ENCODE data around the gene RUNDC1.

The RUNDC1 gene

GRCh38 chr17:43011728-43012472 lies 31.5 kb downstream of the RUNDC1 start:
- no peak for TF ChIP-seq EGR1 (IDR thresholded peaks at IDR 0.05)
- TF ChIP-seq USF1 (IDR thresholded peaks at IDR 0.05): no peak
- TF ChIP-seq CEBPB (IDR thresholded peaks at IDR 0.05): no peak
- no peak for TF ChIP-seq NFIC (IDR thresholded peaks at IDR 0.05)
- TF ChIP-seq FOXM1 (IDR thresholded peaks at IDR 0.05; ENCODE audit: borderline replicate concordance, low read depth): no peak
- no peak for TF ChIP-seq YY1 (IDR thresholded peaks at IDR 0.05; ENCODE audit: low read depth)
- TF ChIP-seq, protein P1, sequence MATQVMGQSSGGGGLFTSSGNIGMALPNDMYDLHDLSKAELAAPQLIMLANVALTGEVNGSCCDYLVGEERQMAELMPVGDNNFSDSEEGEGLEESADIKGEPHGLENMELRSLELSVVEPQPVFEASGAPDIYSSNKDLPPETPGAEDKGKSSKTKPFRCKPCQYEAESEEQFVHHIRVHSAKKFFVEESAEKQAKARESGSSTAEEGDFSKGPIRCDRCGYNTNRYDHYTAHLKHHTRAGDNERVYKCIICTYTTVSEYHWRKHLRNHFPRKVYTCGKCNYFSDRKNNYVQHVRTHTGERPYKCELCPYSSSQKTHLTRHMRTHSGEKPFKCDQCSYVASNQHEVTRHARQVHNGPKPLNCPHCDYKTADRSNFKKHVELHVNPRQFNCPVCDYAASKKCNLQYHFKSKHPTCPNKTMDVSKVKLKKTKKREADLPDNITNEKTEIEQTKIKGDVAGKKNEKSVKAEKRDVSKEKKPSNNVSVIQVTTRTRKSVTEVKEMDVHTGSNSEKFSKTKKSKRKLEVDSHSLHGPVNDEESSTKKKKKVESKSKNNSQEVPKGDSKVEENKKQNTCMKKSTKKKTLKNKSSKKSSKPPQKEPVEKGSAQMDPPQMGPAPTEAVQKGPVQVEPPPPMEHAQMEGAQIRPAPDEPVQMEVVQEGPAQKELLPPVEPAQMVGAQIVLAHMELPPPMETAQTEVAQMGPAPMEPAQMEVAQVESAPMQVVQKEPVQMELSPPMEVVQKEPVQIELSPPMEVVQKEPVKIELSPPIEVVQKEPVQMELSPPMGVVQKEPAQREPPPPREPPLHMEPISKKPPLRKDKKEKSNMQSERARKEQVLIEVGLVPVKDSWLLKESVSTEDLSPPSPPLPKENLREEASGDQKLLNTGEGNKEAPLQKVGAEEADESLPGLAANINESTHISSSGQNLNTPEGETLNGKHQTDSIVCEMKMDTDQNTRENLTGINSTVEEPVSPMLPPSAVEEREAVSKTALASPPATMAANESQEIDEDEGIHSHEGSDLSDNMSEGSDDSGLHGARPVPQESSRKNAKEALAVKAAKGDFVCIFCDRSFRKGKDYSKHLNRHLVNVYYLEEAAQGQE (IDR thresholded peaks at IDR 0.05; ENCODE audit: low read depth): no peak

- TF ChIP-seq, protein P1 (IDR thresholded peaks at IDR 0.05; ENCODE audit: low read depth): no peak
- TF ChIP-seq TCF12 (IDR thresholded peaks at IDR 0.05; ENCODE audit: low read depth): no peak
- TF ChIP-seq YY1 (IDR thresholded peaks at IDR 0.05; ENCODE audit: low read depth): no peak
- no peak for TF ChIP-seq CREB1 (IDR thresholded peaks at IDR 0.05; ENCODE audit: low read depth)
- TF ChIP-seq USF1 (IDR thresholded peaks at IDR 0.05): no peak
- no peak for TF ChIP-seq CEBPB (IDR thresholded peaks at IDR 0.05)
- no peak for TF ChIP-seq TEAD4 (IDR thresholded peaks at IDR 0.05)
- no peak for TF ChIP-seq RAD21 (IDR thresholded peaks at IDR 0.05; ENCODE audit: low read depth)
- TF ChIP-seq NFIC (IDR thresholded peaks at IDR 0.05): no peak
- TF ChIP-seq EP300 (IDR thresholded peaks at IDR 0.05; ENCODE audit: borderline replicate concordance): no peak
- TF ChIP-seq, protein P2, sequence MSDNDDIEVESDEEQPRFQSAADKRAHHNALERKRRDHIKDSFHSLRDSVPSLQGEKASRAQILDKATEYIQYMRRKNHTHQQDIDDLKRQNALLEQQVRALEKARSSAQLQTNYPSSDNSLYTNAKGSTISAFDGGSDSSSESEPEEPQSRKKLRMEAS (IDR thresholded peaks at IDR 0.05): no peak
- no peak for TF ChIP-seq TAF1 (IDR thresholded peaks at IDR 0.05; ENCODE audit: low read depth)
- no peak for TF ChIP-seq EGR1 (IDR thresholded peaks at IDR 0.05)
- no peak for TF ChIP-seq FOXM1 (IDR thresholded peaks at IDR 0.05; ENCODE audit: borderline replicate concordance, low read depth)
Measured at GRCh38 chr17:43013296-43013695, 32.9 kb downstream of the RUNDC1 start.

DNA sequence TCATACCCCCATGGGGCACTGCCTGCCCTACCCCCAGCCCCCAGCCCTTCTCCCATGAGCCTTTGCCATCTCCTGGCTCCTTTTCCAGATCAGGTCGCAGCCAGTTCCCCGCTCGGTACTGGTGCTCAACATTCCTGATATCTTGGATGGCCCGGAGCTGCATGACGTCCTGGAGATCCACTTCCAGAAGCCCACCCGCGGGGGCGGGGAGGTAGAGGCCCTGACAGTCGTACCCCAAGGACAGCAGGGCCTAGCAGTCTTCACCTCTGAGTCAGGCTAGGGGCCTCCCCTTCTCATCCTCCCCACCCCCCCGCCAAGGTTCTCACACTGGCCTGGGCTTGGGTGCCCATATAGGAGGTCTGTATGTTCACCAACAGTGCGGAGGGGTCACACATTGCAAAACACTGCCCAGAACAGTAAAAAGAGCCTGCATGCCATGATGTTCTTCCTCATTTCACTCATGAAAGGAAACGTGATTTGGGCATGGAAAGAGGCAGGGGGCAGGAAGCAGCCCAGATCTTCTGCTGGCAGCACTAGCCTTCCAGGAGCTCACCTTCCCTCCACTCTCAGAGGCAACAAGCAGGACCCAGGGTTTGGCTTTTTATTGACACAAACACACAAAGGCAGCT lies 33.8 kb downstream of the RUNDC1 start:
- TF ChIP-seq TEAD4 (IDR thresholded peaks at IDR 0.05) (no peak), EGR1 (IDR thresholded peaks at IDR 0.05) (no peak), NFIC (IDR thresholded peaks at IDR 0.05) (no peak), CREB1 (IDR thresholded peaks at IDR 0.05; ENCODE audit: low read depth) (no peak)

DNA sequence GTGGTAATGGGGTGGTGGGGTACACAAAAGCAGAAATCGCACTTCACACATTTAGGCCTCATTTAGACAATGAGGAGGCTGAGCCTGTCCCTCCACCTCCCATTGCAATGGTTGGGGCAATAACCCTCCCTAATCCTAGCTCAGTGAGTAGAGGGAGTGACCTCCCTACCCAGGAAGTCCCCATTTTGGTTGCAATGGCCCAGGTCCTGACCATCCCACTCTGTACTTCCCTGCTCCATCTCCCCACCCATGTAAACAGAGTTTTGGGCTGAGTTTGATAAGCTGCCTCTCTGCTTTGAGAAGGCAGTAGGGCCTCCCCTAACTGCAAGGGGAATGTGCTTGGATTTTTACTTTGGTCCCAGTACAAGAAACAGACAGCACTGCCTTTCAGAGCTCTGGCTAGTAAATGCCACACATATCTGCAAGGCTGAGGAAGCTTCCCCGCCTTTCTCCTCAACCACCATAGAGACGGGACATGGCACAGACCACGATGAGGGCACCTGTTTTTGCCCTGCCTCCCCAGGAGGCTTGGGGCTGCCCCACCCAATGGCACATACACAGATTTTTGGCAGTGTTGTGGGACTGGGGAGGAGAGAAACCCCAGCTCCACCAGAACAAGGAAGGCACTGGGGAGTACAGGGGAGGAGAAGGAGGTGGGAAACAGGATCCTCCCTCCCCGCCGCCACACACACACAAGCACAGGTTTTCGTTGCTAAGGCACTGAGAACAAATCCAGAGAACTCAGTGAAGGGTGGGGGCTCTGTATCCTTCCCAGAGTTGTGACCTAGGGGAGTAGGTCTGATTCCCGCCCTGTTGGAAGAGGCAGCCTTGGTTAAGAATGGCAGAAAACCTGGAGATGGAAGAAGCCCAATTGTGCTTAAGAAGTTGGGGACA lies 34.5 kb downstream of the RUNDC1 start:
- TF ChIP-seq CREB1 (IDR thresholded peaks at IDR 0.05; ENCODE audit: low read depth): no peak
- TF ChIP-seq, protein P2 (IDR thresholded peaks at IDR 0.05): no peak
- TF ChIP-seq USF1 (IDR thresholded peaks at IDR 0.05): no peak
- TF ChIP-seq CEBPB (IDR thresholded peaks at IDR 0.05): no peak
- TF ChIP-seq EGR1 (IDR thresholded peaks at IDR 0.05): no peak
- no peak for TF ChIP-seq TAF1 (IDR thresholded peaks at IDR 0.05; ENCODE audit: low read depth)

DNA sequence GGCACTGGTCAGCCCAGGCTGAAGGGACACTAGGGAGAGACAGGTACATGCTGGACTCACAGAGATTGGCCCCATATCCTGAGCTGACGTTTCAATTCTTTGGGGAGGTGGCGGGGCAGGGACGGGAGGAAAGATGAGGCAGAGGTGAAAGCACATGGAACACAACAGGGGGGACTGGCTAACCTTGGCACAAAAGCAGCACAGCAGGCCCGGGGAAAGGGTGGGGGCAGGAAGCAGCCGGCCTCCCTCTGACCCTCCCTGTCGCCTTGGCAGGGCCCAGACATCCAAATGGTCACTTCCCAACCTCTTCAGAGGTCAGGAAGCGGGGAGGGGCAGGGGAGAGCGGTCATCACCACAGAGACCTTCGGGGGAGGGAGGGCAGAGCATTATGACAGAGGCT lies 35.2 kb downstream of the RUNDC1 start:
- no peak for TF ChIP-seq TCF12 (IDR thresholded peaks at IDR 0.05; ENCODE audit: low read depth)
- no peak for TF ChIP-seq CEBPB (IDR thresholded peaks at IDR 0.05)
- no peak for TF ChIP-seq TAF1 (IDR thresholded peaks at IDR 0.05; ENCODE audit: low read depth)
- no peak for TF ChIP-seq EP300 (IDR thresholded peaks at IDR 0.05; ENCODE audit: borderline replicate concordance)
- TF ChIP-seq RAD21 (IDR thresholded peaks at IDR 0.05; ENCODE audit: low read depth): no peak
- TF ChIP-seq YY1 (IDR thresholded peaks at IDR 0.05; ENCODE audit: low read depth): no peak
- no peak for TF ChIP-seq NFIC (IDR thresholded peaks at IDR 0.05)
- no peak for TF ChIP-seq EGR1 (IDR thresholded peaks at IDR 0.05)
- TF ChIP-seq, protein P2 (IDR thresholded peaks at IDR 0.05): no peak
